Stomach (tissue), 9 donors: ENCODE data around the gene RAB36. TPM values are rescaled to one million over a fixed set of nuclear protein-coding genes. Genes with fewer than 3 reads are reported as not detected.

Experiments used
- DNase-seq, 2 donors: peaks; one replicate each; pipeline versions ENCODE4 v3.0.0 to v3.0.0-alpha.2; 2013 to 2019
- H3K27ac ChIP-seq, 5 donors: fragments of 200-600 bp in 4 of 5; sonication (generic) in 4 of 5; one replicate each; pipeline ENCODE4 v1.5.1; 2013 to 2019; ENCODE audit warnings: mild to moderate bottlenecking in 1 of 5, moderate library complexity in 1 of 5
- H3K27me3 ChIP-seq, 3 donors: fragments of 200-600 bp; sonication (generic); one replicate each; pipeline ENCODE4 v1.5.1; 2017 to 2019; ENCODE audit warnings: mixed run types in 1 of 3
- H3K36me3 ChIP-seq, 4 donors: fragments of 200-600 bp; sonication (generic); 1 replicate in 3 of 4; 2 replicates in 1 of 4; pipeline ENCODE4 v1.5.1; 2016 to 2019
- H3K4me1 ChIP-seq, 4 donors: fragments of 200-600 bp; sonication (generic); one replicate each; pipeline ENCODE4 v1.5.1; 2016 to 2019
- H3K4me3 ChIP-seq, 4 donors: fragments of 200-600 bp; sonication (generic) in 3 of 4; one replicate each; pipeline ENCODE4 v1.5.1; 2016 to 2019; ENCODE audit warnings: mild to moderate bottlenecking in 1 of 4
- H3K9me3 ChIP-seq, 4 donors: fragments of 200-600 bp; sonication (generic); one replicate each; pipeline ENCODE4 v1.5.1; 2016 to 2019
- EP300 ChIP-seq: sonication (generic); formaldehyde crosslinking; IDR thresholded peaks from one replicate; pipeline ENCODE4 v1.6.1; 2017; ENCODE audit warnings: antibody characterized with exemption
- POLR2A ChIP-seq, 4 donors: fragments of 450-650 bp; IDR thresholded peaks; one replicate each; pipeline ENCODE4 v1.6.1; 2016; ENCODE audit warnings: antibody characterized with exemption in 4 of 4, control low read depth in 2 of 4, mild to moderate bottlenecking in 1 of 4, moderate library complexity in 1 of 4
- POLR2AphosphoS5 ChIP-seq, 3 donors: sonication (generic); formaldehyde crosslinking; IDR thresholded peaks; one replicate each; pipeline ENCODE4 v1.6.1; 2016; ENCODE audit warnings: antibody characterized with exemption in 3 of 3
- WGBS, 5 donors: extraction: QIAGEN DNeasy Blood & Tissue Kit in 3 of 5; methylation state at CpG; one replicate each; pipeline versions ENCODE4 v1.1.5 to v1.1.7; 2013 to 2018; 5-methylcytosine and 5-hydroxymethylcytosine counted together
- intact Hi-C: fragments of 100-400 bp; cut with DNase I; formaldehyde crosslinking; loops from one replicate; pipeline ENCODE4 v1.15.1; 2023; ENCODE audit warnings: low total_unique reads
- polyA plus RNA-seq, 3 donors: library from polyadenylated mRNA; stranded (reverse); fragments of 200-250 nt; gene quantifications; one replicate each; pipeline ENCODE4 v1.2.3, GENCODE V29; 2013
- total RNA-seq, 5 donors: library from RNA; depleted of rRNA; stranded (reverse); fragments of >200 nt; gene quantifications; one replicate each; pipeline versions ENCODE4 v1.1.0 to v1.2.3, GENCODE V29; 2014 to 2016
- TF ChIP-seq, protein P1 (sequence below), 7 experiments: fragments of 450-650 bp in 4 of 7; fragments of 200-600 bp in 3 of 7; sonication (generic) in 3 of 7; IDR thresholded peaks; one replicate each; pipeline ENCODE4 v1.5.1; 2016 to 2019; ENCODE audit warnings: antibody characterized with exemption in 7 of 7, control low read depth in 2 of 7, mild to moderate bottlenecking in 1 of 7
- donor health status: healthy with polysubstance abuse.
- donor health status: Bipolar disorder and iron deficiency.
- donor health status: healthy.

The RAB36 gene
- total and polyA plus RNA-seq, 8 donors: 0.58 to 7.6 (median 1.6) TPM; not detected in 1

GRCh38 chr22:23116506-23117263 is 28.6 kb upstream of the RAB36 start:
- no peaks in the 10 kb centered on the region for H3K9me3 ChIP-seq
- TF ChIP-seq, protein P1, sequence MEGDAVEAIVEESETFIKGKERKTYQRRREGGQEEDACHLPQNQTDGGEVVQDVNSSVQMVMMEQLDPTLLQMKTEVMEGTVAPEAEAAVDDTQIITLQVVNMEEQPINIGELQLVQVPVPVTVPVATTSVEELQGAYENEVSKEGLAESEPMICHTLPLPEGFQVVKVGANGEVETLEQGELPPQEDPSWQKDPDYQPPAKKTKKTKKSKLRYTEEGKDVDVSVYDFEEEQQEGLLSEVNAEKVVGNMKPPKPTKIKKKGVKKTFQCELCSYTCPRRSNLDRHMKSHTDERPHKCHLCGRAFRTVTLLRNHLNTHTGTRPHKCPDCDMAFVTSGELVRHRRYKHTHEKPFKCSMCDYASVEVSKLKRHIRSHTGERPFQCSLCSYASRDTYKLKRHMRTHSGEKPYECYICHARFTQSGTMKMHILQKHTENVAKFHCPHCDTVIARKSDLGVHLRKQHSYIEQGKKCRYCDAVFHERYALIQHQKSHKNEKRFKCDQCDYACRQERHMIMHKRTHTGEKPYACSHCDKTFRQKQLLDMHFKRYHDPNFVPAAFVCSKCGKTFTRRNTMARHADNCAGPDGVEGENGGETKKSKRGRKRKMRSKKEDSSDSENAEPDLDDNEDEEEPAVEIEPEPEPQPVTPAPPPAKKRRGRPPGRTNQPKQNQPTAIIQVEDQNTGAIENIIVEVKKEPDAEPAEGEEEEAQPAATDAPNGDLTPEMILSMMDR (IDR thresholded peaks at IDR 0.05): no peak
- TF ChIP-seq POLR2AphosphoS5 (IDR thresholded peaks at IDR 0.05): no peak
- no peak for TF ChIP-seq POLR2A (IDR thresholded peaks at IDR 0.05)
- TF ChIP-seq EP300: no peak
- intact Hi-C loops: no loop called here
- H3K27ac ChIP-seq: no peak overlapping the region
- no peak for DNase-seq
- H3K27me3 ChIP-seq: no peaks in the 10 kb centered on the region
- no peaks in the 10 kb centered on the region for H3K36me3 ChIP-seq
- H3K4me3 ChIP-seq: no peak overlapping the region
- WGBS, 5 donors: 72 to 89% (median 87%) methylated on average over 5 to 10 of the region's 10 CpGs
- H3K4me1 ChIP-seq: peaks cover 5 to 47% (median 16%) of the 10 kb centered on the region in 4 donors

GRCh38 chr22:23117275-23117674 is 28.0 kb upstream of the RAB36 start:
- no peak for DNase-seq
- H3K36me3 ChIP-seq: no peaks in the 10 kb centered on the region
- H3K27me3 ChIP-seq: no peaks in the 10 kb centered on the region
- H3K27ac ChIP-seq: peak overlapping the region in 1 of 5 donors; percentile 59
- WGBS, 5 donors: 92 to 97% (median 96%) methylated on average over 8 to 10 of the region's 10 CpGs
- no peak overlapping the region for H3K4me3 ChIP-seq
- H3K9me3 ChIP-seq: no peaks in the 10 kb centered on the region
- H3K4me1 ChIP-seq: peaks cover 5 to 47% (median 16%) of the 10 kb centered on the region in 4 donors
- intact Hi-C loops: no loop called here
- TF ChIP-seq POLR2A (IDR thresholded peaks at IDR 0.05) (no peak), EP300 (no peak), POLR2AphosphoS5 (IDR thresholded peaks at IDR 0.05) (no peak)
- TF ChIP-seq, protein P1 (IDR thresholded peaks at IDR 0.05): no peak

DNA sequence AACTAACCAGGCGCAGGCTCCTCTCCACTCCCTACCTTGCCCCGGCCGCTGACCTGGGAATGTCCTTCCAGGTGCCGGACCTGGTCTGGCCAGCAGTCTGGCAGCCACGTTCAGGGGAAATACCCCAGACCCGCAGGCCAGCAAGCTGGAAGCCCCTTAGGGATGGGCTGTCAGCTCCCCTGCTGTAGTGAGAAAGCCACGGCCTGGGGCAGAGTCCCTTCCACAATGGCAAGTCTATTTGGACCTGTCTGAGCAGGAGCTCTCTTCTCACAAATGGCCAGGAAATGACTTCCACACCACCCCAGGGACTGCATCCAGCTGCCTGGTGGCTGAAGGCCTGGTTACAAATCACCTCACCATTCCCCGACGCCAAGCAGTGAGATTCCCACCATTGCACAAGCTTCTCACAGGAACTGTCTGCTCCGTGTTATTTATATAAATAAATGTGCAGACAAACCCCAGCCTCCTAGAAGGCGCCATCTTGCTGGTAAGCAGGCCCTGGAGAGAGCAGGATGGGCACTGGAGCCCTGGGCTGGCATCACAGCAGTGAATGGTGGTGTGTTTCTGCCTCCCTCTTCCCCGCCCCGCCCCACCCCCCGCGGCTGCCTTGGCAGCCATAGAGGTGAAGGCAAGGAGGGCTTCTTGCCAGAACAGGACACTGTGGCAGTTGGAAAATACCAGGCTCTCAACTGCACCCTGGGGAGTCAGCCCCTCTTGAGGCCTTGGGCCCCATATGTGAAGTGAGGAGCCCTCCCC is 27.2 kb upstream of the RAB36 start:
- H3K27ac ChIP-seq: peak overlapping the region in 1 of 5 donors; percentile 59
- no peak overlapping the region for H3K4me3 ChIP-seq
- TF ChIP-seq POLR2A (IDR thresholded peaks at IDR 0.05) (no peak), POLR2AphosphoS5 (IDR thresholded peaks at IDR 0.05) (no peak), EP300 (no peak)
- TF ChIP-seq, protein P1 (IDR thresholded peaks at IDR 0.05): no peak
- 66 to 82% (median 77%) methylated on average over 10 to 15 of the region's 15 CpGs for WGBS, 5 donors
- peaks cover 5 to 40% (median 13%) of the 10 kb centered on the region in 4 donors for H3K4me1 ChIP-seq
- peaks cover 0 to 4% (median 0%) of the 10 kb centered on the region in 4 donors for H3K36me3 ChIP-seq
- H3K27me3 ChIP-seq: no peaks in the 10 kb centered on the region
- intact Hi-C loops: no loop called here
- DNase-seq: no peak
- H3K9me3 ChIP-seq: no peaks in the 10 kb centered on the region

- WGBS, 5 donors: 89 to 94% (median 91%) methylated on average over 7 of the region's 7 CpGs
- Histone ChIP-seq H3K27me3 (no peaks in the 10 kb centered on the region), H3K9me3 (no peaks in the 10 kb centered on the region), H3K4me3 (no peak overlapping the region), H3K4me1 (peaks cover 5 to 32% (median 13%) of the 10 kb centered on the region in 4 donors), H3K27ac (peak overlapping the region in 2 of 5 donors; percentile 1 to 59), H3K36me3 (peaks cover 0 to 11% (median 3%) of the 10 kb centered on the region in 4 donors)
- TF ChIP-seq, protein P1 (IDR thresholded peaks at IDR 0.05): no peak
- intact Hi-C loops: no loop called here
- DNase-seq: no peak
These were observed 26.4 kb upstream of the RAB36 start for GRCh38 chr22:23118647-23119493.
